Kidney (tissue), 14 donors: Measurements from ENCODE around the gene IL17C. TPM values are rescaled to one million over a fixed set of nuclear protein-coding genes. Genes with fewer than 3 reads are reported as not detected.

ENCODE experiments used
- DNase-seq, 5 donors: peaks; one replicate each; pipeline ENCODE4 v3.0.0-alpha.2; 2013 to 2020
- FAIRE-seq: peaks from 2 replicates; lab custom pipeline; 2012; peaks lifted over from hg19 to GRCh38; lab: Jason Lieb, UNC
- H3K27ac ChIP-seq, 2 donors: one replicate each; pipeline ENCODE4 v1.7.0; 2013; ENCODE audit warnings: low read depth in 2 of 2, low read length in 2 of 2, inconsistent platforms in 1 of 2
- H3K27me3 ChIP-seq: one replicate; pipeline ENCODE4 v1.7.1; 2013; ENCODE audit warnings: low read length, inconsistent platforms; ENCODE audit not compliant: control insufficient read depth, insufficient read depth
- H3K36me3 ChIP-seq, 3 donors: one replicate each; pipeline versions ENCODE4 v1.7.0 to v1.7.1; 2013; ENCODE audit warnings: low read length in 3 of 3, control low read depth in 1 of 3, inconsistent platforms in 1 of 3; ENCODE audit not compliant: insufficient read depth in 3 of 3, control insufficient read depth in 2 of 3
- H3K4me1 ChIP-seq, 3 donors: one replicate each; pipeline versions ENCODE4 v1.7.0 to v1.7.1; 2013; ENCODE audit warnings: low read length in 3 of 3, inconsistent platforms in 1 of 3, low read depth in 1 of 3; ENCODE audit not compliant: control insufficient read depth in 2 of 3, insufficient read depth in 2 of 3
- H3K4me3 ChIP-seq, 3 donors: one replicate each; pipeline versions ENCODE4 v1.7.0 to v1.8.1; 2013; ENCODE audit warnings: low read length in 3 of 3, control low read depth in 1 of 3, inconsistent platforms in 1 of 3
- H3K9ac ChIP-seq, 3 donors: one replicate each; pipeline versions ENCODE4 v1.7.0 to v1.7.1; 2013; ENCODE audit warnings: low read length in 3 of 3, control low read depth in 1 of 3, inconsistent platforms in 1 of 3
- H3K9me3 ChIP-seq, 3 donors: one replicate each; pipeline versions ENCODE4 v1.7.0 to v1.7.1; 2013; ENCODE audit warnings: low read length in 3 of 3, control low read depth in 1 of 3, inconsistent platforms in 1 of 3; ENCODE audit not compliant: control insufficient read depth in 2 of 3, insufficient read depth in 1 of 3
- CTCF ChIP-seq: IDR thresholded peaks from 3 replicates; pipeline ENCODE4 v1.5.1; 2012; ENCODE audit warnings: mild to moderate bottlenecking, moderate library complexity, borderline replicate concordance; ENCODE audit not compliant: insufficient read depth; ENCODE audit errors: extremely low read depth
- intact Hi-C: fragments of 100-400 bp; cut with DNase I; formaldehyde crosslinking; loops from one replicate; pipeline ENCODE4 v1.11.1; 2022
- polyA plus RNA-seq: library from polyadenylated mRNA; stranded (reverse); fragments of 350-450 nt; fragmentation: Illumina TruSeq; extraction: RNeasy Lipid Tissue Mini Kit (QIAGEN cat#74804); gene quantifications from one replicate; pipeline ENCODE4 v1.2.3, GENCODE V29; 2014; ENCODE audit warnings: low read depth, low replicate concordance; ENCODE audit not compliant: insufficient read depth
- total RNA-seq: library from RNA; stranded (reverse); fragmentation: NEBNext Ultra II Directional; extraction: Animal tissue kit (Norgen Biotek cat#: 25700); gene quantifications from one replicate; pipeline ENCODE4 v1.2.1, GENCODE V29; 2021
- donor health status: control.
- donor health status: control.
- donor health status: control.
- donor health status: control.
- donor health status: control.
- donor health status: DM: yes; HTN: yes; CAD: no.
- donor health status: Normal renal cell carcinoma (clear cell type).

IL17C gene
- total and polyA plus RNA-seq, 2 donors from 2014 or later, result not detected

DNA sequence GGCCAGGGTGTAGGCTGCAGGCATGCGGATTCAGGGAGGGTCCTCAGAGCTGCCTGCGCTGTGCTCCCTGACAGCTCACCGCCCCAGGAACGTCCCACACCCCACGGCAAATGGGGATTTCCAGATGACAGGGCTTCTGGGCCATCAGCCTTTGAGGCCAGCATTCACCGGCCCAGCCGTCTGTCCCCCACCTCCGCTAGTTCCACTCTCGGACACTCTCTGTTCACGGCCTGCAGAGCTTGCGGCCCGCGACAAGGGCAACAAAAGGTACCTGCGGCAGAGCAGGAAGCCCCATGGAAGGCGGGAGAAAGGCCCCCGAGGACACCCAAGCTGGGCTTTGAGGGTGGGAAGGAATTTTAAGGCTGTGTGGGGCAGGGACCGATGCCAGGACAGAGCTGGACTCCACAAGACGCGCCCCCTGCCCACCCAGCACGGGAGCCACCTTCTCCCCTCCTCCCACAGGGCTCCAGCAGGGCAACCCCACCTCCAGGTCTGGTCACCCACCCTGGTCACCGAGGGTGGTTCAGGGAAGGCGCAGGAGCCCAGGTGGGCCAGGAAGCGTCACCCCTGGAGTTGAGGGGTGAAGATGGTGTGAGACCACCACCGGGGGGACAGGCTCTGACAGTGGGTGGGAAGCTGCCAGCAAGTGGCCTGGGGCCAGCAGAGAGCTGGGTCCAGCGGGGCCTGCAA lies 18.1 kb downstream of the IL17C start:
- peaks cover 0 to 3% (median 0%) of the 10 kb centered on the region in 3 donors for H3K36me3 ChIP-seq
- H3K9me3 ChIP-seq, result no peaks in the 10 kb centered on the region
- no peak overlapping the region for H3K9ac ChIP-seq
- no peak for TF ChIP-seq CTCF
- H3K4me3 ChIP-seq, result no peak overlapping the region
- intact Hi-C loops, result no loop called here
- no peak for DNase-seq
- FAIRE-seq, result no peak
- H3K27ac ChIP-seq, result no peak overlapping the region
- H3K4me1 ChIP-seq, result peaks cover 0 to under 1% (median 0%) of the 10 kb centered on the region in 3 donors
- no peaks in the 10 kb centered on the region for H3K27me3 ChIP-seq

DNA sequence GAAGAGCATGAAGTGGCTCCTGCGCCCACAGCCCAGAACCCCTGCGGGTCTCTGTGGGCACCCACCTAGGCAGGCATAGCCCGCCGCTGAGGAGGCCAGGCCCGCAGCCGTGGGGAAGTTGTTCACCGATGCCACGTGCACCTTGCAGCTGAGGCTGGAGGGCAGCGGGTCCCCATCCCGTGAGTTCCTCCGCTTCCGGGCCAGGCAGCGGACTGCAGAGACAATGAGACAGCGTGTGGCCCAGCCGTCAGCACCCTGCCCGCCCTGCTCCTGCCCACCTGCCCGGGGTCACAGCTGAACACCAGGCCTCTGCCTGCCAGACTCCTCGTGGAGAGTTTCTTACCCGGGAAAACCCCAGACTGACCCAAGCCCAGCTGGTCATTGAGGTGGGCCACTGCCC lies 19.0 kb downstream of the IL17C start:
- H3K4me3 ChIP-seq, result no peak overlapping the region
- peaks cover 0 to 3% (median 0%) of the 10 kb centered on the region in 3 donors for H3K36me3 ChIP-seq
- no peak overlapping the region for H3K9ac ChIP-seq
- no peak overlapping the region for H3K27ac ChIP-seq
- no peaks in the 10 kb centered on the region for H3K27me3 ChIP-seq
- FAIRE-seq, result no peak
- intact Hi-C loops, result no loop called here
- TF ChIP-seq CTCF, result no peak
- no peak for DNase-seq
- peaks cover 0 to 3% (median 0%) of the 10 kb centered on the region in 3 donors for H3K4me1 ChIP-seq
- H3K9me3 ChIP-seq, result no peaks in the 10 kb centered on the region

GRCh38 chr16:88658714-88659113 lies 20.3 kb downstream of the IL17C start:
- DNase-seq, result no peak
- Histone ChIP-seq H3K27ac (no peak overlapping the region), H3K4me3 (no peak overlapping the region), H3K9me3 (no peaks in the 10 kb centered on the region), H3K27me3 (no peaks in the 10 kb centered on the region), H3K9ac (no peak overlapping the region), H3K4me1 (peaks cover 0 to 4% (median 0%) of the 10 kb centered on the region in 3 donors), H3K36me3 (peaks cover 0 to 3% (median 0%) of the 10 kb centered on the region in 3 donors)
- TF ChIP-seq CTCF, result no peak
- FAIRE-seq, result no peak
- intact Hi-C loops, result no loop called here
